Lower lobe of right lung (tissue), 2 donors: ENCODE data around the gene FBXO24. TPM values are rescaled to one million over a fixed set of nuclear protein-coding genes. Genes with fewer than 3 reads are reported as not detected.

Experiments
- ATAC-seq, 2 donors: fragments of 200-7000 bp; cut with Tn5 transposase; one replicate each; pipeline ENCODE4 v1.9.1; 2020 to 2022; ENCODE audit warnings: mild to moderate bottlenecking in 2 of 2, moderate library complexity in 2 of 2
- DNase-seq: peaks from one replicate; pipeline ENCODE4 v3.0.0-alpha.2; 2020
- H3K27ac ChIP-seq: fragments of 200-600 bp; one replicate; pipeline ENCODE4 v1.8.0; 2022
- H3K27me3 ChIP-seq: fragments of 200-600 bp; one replicate; pipeline ENCODE4 v1.8.0; 2022; ENCODE audit warnings: low read depth
- H3K36me3 ChIP-seq: fragments of 200-600 bp; one replicate; pipeline ENCODE4 v1.8.0; 2022; ENCODE audit warnings: mild to moderate bottlenecking
- H3K4me1 ChIP-seq: fragments of 200-600 bp; one replicate; pipeline ENCODE4 v1.8.0; 2022
- H3K4me3 ChIP-seq: fragments of 200-600 bp; one replicate; pipeline ENCODE4 v1.8.0; 2022; ENCODE audit warnings: mild to moderate bottlenecking
- H3K9me3 ChIP-seq: fragments of 200-600 bp; one replicate; pipeline ENCODE4 v1.8.0; 2022
- intact Hi-C: fragments of 100-400 bp; cut with DNase I; formaldehyde crosslinking; loops from one replicate; pipeline ENCODE4 v1.11.0; 2022
- total RNA-seq: library from RNA; stranded (reverse); fragmentation: NEBNext Ultra II Directional; extraction: Animal tissue kit (Norgen Biotek cat#: 25700); gene quantifications from one replicate; pipeline ENCODE4 v1.2.1, GENCODE V29; 2021
- TF ChIP-seq, protein P1 (sequence below): fragments of 200-600 bp; IDR thresholded peaks from one replicate; pipeline ENCODE4 v1.8.0; 2022; ENCODE audit warnings: antibody characterized with exemption, mild to moderate bottlenecking
- donor health status: DM: no; HTN: yes; CAD: no; lungs with severe emphysema.

FBXO24 gene
- total RNA-seq, 1 donor from 2014 or later = 0.74 TPM

- peaks cover 57% of the 10 kb centered on the region for H3K36me3 ChIP-seq
- intact Hi-C loops = no loop called here
Observed at GRCh38 chr7:100582041-100582579, 4.0 kb upstream of the FBXO24 start.

GRCh38 chr7:100582650-100583049, 3.5 kb upstream of the FBXO24 start:
- intact Hi-C loops = no loop called here
- Histone ChIP-seq H3K4me1 (peaks cover 50% of the 10 kb centered on the region), H3K27me3 (no peaks in the 10 kb centered on the region), H3K27ac (peak overlapping the region; percentile 98), H3K4me3 (peak overlapping the region; percentile 99), H3K36me3 (peaks cover 52% of the 10 kb centered on the region), H3K9me3 (no peaks in the 10 kb centered on the region)
- DNase-seq = peak; percentile 41
- TF ChIP-seq, protein P1, sequence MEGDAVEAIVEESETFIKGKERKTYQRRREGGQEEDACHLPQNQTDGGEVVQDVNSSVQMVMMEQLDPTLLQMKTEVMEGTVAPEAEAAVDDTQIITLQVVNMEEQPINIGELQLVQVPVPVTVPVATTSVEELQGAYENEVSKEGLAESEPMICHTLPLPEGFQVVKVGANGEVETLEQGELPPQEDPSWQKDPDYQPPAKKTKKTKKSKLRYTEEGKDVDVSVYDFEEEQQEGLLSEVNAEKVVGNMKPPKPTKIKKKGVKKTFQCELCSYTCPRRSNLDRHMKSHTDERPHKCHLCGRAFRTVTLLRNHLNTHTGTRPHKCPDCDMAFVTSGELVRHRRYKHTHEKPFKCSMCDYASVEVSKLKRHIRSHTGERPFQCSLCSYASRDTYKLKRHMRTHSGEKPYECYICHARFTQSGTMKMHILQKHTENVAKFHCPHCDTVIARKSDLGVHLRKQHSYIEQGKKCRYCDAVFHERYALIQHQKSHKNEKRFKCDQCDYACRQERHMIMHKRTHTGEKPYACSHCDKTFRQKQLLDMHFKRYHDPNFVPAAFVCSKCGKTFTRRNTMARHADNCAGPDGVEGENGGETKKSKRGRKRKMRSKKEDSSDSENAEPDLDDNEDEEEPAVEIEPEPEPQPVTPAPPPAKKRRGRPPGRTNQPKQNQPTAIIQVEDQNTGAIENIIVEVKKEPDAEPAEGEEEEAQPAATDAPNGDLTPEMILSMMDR = no peak
- ATAC-seq = no peak

More at GRCh38 chr7:100582041-100582579, 4.0 kb upstream of the FBXO24 start:
- Histone ChIP-seq H3K4me1 (peaks cover 49% of the 10 kb centered on the region), H3K9me3 (no peaks in the 10 kb centered on the region), H3K4me3 (peak overlapping the region; percentile 99), H3K27ac (peak overlapping the region; percentile 98), H3K27me3 (no peaks in the 10 kb centered on the region)
- TF ChIP-seq, protein P1 = no peak
- peak; percentile 0 to 3 for ATAC-seq
- DNase-seq = peak; percentile 87

DNA sequence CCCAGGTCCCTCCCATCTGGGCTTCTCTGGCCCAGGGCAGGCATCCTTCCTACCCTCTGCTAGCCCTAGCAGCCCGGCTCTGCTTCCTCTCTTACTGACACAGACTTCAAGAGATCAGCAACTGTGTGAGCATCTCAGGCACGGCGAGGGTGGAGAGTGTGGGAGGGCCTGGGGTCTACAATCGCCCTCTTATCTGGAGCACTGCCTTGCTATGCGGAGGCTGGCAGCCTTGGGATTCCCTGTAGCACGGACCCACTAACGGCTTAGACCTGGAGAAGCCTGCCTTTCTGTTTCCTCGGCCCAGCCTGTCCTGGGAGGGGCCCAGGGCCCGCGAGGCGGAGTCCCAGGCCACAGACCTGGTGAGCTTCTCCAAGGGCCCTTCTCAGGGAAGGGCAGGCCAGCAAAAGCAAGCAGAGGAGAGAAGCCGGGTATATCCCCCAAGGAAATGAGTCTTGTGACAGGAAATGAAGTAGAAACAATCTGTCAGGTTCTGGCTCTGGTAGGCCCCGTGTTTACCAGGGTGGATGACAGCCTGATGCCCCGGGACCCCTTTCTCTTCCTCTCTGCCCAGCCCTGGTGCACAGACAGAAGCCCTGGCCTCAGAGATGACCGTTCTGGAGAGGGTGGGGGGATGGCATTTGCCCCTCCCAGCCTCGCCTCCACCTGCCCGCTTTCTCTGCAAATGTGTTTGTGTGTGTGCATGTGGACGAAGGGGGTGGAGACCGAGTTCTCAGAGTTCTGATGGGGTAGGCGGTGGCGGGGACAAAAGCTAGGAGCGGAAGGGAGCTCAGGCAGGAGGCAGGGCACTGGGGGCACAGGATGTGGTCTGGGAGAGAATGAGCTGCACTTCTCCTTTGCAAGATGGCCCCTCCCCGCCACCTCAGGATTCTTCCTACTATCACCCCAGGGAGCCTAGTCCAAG, 2.7 kb upstream of the FBXO24 start:
- Histone ChIP-seq H3K27ac (peak overlapping the region; percentile 98), H3K4me3 (peak overlapping the region; percentile 99), H3K4me1 (peaks cover 50% of the 10 kb centered on the region), H3K36me3 (peaks cover 45% of the 10 kb centered on the region), H3K27me3 (no peaks in the 10 kb centered on the region), H3K9me3 (no peaks in the 10 kb centered on the region)
- ATAC-seq = peak; percentile 13 to 31
- intact Hi-C loops = no loop called here
- TF ChIP-seq, protein P1 = no peak
- DNase-seq = peak; percentile 87

DNA sequence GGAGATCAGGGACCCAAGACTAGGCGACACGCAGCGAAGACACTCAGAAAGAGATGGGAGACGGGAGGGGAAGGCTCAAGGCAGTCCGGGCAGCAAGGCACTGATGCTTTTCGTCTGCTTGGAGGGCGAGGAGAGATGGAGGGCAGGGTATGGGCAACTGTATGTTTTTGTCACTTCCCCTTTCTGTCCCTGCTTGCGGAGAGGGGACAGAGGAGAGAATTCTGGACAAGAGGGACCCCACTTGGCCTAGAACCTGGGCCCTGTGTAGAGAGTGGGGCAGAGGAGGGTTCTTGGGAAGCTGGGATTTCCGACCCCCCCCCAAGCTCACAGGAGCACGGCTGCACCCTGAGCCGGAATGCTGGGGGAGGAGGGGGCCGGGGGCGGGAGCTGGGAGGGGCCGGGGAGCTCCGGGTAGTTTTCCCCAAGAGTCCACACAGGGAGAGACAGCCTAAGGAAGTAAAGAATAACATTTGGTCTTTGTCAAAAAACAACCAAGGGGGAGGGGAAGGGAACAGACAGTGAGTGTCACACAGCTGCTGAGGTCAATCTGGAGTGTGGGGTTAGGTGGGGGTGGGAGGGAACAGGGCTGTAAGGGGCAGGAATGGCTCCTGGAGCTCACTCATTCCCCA, 2.0 kb upstream of the FBXO24 start:
- H3K27ac ChIP-seq = peak overlapping the region; percentile 98
- intact Hi-C loops = no loop called here
- H3K27me3 ChIP-seq = no peaks in the 10 kb centered on the region
- no peak for ATAC-seq
- H3K9me3 ChIP-seq = no peaks in the 10 kb centered on the region
- H3K4me1 ChIP-seq = peaks cover 50% of the 10 kb centered on the region
- peak overlapping the region; percentile 99 for H3K4me3 ChIP-seq
- DNase-seq = peak; percentile 58
- TF ChIP-seq, protein P1 = no peak
- H3K36me3 ChIP-seq = peaks cover 37% of the 10 kb centered on the region

DNA sequence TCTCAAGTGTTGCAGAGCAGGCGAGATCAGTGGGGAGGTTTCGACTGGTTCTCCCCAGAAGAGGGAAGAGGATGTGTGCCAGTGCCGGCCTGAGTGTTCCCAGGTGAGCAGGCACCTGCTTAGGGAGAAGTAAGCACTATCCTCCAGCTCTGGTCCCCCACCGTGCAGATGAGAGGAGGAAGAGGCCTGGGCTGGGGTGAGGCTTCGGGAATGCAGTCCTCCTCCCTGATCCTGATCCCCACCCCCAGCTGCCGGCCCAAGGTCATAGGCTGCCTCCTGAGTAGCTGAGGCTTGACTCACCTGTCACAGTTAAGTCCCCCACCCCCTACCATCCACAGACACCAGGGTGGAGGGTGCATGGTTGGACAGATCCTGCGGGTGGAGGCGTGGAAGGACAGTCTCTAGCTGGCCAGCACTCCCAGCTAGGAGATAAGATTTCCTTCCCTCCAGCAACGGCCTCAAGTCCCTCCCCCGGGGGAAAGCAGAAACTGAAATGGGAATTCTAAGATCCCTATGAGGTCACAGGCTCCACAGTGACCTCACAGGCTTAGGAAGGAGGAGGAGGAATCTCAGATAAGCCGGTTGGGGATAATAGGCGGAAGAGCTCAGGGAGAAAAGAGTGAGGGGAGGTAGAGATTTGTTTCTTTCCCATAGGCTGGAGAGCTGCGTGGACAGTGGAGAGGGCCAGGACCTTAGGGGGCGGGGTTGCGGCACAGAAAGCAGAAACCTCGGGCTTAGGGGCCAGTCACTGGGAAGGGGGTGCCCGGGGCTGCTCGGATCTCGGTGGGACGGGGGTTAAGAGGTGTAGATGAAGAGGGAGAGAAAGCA, 1.2 kb upstream of the FBXO24 start:
- Histone ChIP-seq H3K36me3 (peaks cover 29% of the 10 kb centered on the region), H3K27ac (peak overlapping the region; percentile 98), H3K4me3 (peak overlapping the region; percentile 99), H3K4me1 (peaks cover 50% of the 10 kb centered on the region), H3K27me3 (no peaks in the 10 kb centered on the region), H3K9me3 (no peaks in the 10 kb centered on the region)
- peak; percentile 59 for DNase-seq
- TF ChIP-seq, protein P1 = no peak
- intact Hi-C loops = no loop called here
- peak in 1 of 2 donors; percentile 0 for ATAC-seq
